Middle frontal gyrus (tissue), 1 donor: ENCODE results near the gene GATAD2B.
"Not testable (repeated sequence)": the region's sequence is repeated elsewhere in the genome, so short reads cannot be mapped to it uniquely, and the experiment has no call there.

Experiments
- DNase-seq: peaks from one replicate; pipeline ENCODE4 v3.0.0-alpha.2; 2015; ENCODE audit warnings: low spot score; ENCODE audit errors: extremely low spot score

GATAD2B gene

DNA sequence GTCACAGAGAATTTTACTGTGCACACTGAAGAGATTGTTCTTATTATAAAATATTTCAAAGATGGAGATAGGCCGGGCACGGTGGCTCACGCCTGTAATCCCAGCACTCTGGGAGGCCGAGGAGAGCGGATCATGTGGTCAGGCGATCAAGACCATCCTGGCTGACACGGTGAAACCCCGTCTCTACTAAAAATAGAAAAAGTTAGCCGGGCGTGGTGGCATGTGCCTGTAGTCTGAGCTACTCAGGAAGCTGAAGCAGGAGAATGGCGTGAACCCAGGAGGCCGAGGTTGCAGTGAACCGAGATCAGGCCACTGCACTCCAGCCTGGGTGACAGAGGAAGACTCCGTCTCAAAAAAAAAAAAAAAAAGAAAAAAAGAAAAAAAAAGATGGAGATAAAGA, 82.0 kb downstream of the GATAD2B start:
- DNase-seq, result not testable (repeated sequence)

DNA sequence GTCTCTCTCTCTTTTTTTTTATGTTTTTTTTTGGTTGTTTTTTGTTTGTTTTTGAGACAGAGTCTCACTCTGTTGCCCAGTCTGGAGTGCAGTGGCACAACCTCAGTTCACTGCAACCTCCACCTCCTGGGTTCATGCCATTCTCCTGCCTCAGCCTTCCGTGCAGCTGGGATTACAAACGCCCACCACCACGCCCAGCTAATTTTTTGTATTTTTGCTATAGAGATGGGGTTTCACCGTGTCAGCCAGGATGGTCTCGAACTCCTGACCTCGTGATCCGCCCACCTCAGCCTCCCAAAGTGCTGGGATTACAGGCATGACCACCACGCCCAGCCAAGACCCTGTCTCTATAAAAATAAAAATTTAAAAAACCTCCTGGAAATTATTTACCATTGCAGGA, 88.8 kb downstream of the GATAD2B start:
- DNase-seq, result not testable (repeated sequence)

DNA sequence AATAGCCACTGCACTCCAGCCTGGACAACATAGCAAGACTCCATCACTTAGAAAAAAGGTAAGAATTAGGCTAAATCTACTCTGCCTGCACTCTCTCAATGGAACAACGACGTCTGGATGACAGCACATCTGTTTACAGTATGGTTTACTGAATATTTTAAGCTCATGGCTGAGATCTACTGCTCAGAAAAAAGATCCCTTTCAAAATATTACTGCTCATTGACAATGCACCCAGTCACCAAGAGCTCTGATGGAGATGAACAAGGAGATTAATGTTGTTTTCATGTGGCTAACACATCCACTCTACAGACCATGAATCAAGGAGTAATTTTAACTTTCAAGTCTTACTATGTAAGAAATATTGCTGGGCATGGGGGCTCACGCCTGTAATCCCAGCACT, 89.6 kb downstream of the GATAD2B start:
- DNase-seq, result no peak

DNA sequence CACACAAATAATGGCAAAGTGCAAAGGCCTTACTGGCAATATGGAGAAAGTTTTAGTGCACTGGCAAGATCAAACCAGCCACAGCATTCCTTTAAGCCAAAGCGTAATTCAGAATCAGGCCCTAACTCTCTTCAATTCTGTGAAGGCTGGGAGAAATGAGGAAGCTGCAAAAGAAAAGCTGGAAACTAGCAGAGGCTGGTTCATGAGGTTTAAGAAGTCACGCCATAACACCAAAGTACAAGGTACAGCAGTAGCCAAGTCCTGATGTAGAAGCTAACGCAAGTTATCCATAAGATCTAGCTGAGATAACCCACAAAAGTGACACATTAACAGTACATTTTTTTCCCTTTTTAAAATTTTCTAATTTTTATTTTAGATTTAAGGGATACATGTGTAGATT, 90.5 kb downstream of the GATAD2B start:
- DNase-seq, result no peak

DNA sequence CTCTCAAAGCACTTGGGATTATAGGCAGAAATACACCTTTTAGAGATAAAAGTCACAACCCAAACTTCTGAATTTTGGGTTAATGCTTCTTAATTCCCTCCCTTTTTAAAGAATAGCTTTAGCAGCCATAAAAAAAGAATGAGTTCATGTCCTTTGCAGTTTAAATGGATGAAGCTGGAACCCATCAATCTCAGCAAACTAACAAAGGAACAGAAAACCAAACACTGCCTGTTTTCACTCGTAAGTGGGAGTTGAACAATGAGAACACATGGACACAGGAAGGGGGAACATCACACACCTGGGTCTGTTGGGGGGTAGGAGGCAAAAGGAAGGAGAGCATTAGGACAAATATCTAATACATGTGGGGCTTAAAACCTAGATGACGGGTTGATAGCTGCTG, 91.7 kb downstream of the GATAD2B start:
- no peak for DNase-seq

DNA sequence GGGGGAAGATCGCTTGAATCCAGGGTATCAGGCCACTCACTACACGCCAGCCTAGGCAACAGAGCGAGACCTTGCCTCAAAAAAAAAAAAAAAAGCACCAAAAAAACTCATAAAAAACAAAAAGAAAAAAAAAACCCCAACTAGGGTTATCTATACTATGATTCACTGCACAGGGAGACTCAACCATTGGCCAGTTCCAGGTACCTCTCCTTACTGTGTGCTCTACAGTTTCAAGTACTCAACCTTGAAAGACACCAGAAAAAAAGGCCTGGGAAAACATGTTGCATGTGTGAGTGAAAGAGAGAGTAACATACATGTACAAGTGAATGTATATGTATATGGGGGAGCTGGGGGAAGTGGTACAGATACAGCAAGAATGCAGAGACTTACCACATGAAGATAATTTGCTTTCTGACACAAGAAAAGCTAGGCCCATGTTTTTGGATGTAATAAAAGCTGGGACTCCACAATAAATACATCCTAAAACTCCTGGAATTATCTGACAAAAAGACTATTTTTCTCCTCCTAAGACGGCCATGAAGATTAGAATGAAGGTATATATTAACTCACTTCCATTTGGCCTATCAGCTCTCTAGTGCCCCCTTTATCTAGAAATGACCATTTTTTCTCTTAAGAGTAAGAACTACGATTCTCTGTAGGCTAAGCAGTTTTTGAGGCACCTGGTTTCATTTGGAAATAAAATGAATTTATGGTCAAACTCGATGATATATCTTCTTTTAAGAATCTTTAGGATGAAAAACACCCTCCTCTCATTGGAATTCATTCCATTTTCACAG, 95.4 kb downstream of the GATAD2B start:
- no peak for DNase-seq

DNA sequence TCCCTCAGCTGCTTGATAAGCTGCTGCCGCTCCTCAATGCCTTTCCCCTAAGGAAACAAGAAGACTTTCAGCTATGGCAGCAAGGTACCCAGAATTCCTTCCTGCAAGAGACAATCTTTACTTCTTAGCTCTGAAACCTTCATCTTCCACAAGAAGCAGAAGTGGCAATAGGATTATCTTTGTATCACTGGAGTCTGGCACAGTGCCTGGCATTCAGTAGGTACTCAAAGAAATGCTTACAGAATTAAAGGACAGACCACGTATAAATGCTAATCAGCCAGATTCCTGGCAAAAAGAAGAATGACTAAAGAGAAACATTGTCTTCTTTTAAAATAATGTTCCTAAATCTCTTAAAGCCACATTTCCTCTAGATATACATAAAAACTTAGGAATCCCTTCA, 103.9 kb downstream of the GATAD2B start:
- DNase-seq, result no peak

DNA sequence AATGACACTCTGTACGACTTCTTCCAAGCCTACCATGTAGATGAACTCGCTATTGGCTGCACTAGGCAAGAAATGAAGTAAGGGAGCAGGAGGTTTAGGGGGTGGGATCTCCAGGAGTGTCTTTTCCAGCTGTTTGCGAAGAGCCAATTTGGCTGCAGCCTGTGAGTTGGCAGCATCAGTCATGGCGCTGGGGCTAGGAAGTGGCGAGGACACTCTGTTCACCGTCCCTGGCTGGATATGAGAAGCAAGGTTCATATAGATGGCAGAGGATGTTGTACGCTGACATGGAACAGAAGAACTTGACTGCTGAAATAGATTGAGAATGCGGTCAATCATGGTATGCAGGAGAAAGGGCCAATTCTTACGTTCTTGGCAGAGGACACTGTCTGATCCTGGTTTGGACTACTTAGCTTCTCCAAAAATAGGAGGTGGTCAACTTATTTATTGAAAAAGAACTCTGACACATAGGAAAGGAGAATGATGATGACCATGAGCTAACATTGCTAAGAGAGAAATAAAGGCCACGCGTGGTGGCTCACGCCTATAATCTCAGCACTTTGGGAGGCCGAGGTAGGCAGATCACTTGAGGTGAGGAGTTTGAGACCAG, 106.4 kb downstream of the GATAD2B start:
- no peak for DNase-seq

DNA sequence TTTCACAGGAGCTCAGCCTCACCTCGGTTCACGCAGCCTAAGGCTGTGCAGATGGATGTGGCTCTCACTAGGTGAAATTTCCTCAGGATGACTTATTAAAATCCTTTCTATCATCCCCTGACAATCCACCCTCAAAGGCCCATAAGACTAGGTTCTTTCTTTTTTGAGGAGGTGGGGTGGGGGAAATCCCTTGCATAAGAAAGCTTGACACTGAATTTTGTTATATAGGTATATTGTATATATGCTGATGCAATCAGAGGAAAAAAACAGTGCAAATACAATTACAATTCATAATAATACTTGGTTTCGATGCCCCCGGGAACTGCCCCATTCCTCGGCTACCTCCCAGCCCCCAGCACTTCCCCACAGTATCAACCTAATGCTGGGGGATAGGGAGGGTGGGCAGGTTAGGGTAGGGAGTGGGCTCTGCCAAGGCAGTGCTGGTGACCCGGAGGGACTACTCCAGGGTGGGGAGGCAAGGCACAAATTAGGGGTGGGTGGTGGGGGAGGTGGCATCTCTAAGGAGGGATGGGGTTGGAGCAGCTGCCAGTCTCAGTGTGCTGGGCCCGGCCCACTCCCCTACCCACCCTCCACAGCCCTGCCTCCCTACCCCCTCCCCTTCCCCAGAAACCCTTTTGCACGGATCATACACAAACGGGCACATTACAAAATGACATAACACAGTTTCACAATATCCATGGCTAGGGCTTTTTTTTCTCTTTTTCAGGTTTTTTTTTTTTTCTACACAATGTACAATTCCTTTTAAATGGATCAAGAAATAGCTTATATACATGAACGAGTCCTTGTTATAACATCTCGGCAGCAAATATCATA, 116.7 kb downstream of the GATAD2B start:
- DNase-seq, result no peak

DNA sequence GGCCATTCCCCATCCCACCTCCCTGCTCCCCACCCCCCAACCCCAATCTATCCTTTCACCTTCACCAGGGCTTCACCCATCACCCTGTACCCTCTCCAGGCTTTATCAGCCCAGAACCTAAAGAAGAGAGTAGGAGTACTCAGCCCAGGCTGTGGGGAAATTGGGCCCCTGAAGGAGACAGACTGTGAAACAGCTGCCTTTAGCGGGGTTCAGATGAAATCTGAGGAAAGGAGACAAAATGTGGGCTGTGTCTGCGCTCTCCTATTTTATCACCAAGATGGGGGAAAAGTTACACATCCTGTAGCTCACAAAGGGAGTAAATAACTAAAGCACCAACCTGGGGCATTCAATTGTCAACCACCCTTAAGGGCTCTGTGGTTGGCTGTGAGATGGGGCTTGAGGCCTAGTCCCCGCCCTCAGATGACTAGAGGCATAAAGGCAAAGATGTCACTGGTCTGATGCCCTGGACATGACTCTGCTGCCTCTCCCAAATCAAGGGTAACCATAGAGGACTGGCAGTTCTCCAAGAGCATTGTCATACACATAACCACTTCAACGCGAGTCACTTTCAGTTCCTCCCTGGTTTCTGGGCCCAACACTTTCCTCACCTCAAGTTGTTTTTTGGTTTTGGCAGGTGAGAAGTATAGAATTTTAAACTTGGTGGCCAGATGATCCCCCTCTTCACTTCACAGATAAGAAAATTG, 117.6 kb downstream of the GATAD2B start:
- DNase-seq, result no peak

DNA sequence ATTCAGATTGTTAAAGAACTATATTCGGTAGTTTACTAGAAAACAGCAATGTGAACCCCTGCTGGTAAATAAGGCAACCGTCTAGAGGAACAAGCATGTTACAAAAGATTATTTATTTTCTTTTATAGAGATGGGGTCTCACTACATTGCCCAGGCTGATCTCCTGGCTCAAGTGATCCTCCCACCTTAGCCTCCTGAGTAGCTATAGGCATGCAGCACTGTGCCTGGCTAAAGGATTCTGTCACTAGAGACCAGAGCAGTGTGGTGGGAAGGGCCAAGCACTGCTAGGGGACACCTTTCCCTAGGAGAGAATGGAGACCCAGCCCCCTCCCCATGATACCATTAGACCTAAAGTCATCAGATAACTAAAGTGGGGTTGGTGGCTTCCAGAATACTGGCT, 118.7 kb downstream of the GATAD2B start:
- DNase-seq, result no peak

DNA sequence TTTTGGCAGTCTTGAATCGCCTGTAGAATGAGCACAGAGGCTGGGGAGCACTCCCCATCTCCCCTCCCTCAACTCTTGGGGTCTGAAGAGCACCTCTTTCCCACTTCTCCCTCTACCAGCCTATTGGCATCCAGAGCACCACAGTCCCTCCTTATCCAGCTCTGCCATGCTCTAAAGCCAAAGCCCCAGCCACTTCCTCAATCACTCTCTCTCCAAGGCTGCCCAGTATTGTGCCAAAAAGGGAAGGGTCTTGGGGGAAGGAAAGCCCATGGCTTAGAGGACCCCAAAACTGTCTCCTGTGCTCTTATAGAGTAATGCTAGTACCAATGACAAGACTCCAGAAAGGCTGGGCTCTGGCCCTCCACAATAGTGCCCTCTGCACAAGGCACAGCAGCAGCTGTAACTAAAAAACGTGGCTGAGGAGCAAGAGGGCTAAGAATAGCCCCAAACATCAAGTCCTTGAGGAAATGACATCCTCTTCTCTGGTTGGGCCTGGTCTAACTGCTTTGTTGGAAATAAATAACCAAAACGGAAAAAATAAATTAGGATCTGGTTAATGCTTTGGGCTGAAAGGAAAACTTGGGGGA, 119.2 kb downstream of the GATAD2B start:
- DNase-seq, result no peak

DNA sequence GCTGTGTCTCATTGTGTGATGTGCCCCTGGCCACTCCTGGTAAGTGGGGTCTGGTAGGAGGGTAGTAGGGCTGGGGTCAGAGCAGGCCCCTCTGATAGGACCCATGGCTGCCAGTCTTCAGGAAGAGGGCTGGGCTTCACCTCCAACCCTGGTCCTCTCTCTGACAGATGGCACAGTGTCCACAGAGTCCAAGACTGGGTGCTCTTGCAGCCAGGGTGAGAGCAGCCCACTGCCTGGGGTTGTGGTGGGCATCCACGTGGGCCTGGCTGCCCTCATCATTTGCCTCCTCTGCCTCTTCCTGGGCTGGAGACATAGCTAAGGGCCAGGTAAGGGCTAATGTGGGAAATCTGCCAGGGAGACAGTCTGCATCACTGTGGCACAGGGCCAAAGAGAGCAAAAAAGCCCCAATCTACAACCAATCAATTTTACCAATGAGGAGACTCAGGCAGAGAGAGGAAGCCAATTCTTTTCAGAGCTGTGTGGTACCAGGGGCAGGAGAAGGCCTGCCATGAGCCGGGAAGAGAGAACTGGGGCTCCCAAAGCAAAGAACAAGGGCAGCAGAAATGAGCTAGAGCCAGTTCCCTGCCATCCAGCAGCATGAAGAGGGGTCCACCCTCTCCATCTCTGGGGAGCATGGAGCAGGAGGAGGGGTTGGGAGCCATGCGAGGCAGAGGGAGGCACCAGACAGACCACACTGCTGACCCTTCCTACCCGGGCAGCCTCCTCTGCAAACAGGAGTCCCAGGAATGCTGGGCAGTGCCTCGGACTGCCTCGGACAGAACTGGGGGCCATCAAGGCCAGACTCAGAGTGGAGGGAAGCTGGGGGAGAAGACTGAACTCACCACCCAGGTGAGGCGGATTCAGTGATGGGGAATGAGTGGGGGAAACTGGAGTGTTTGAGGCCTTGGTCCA, 120.7 kb downstream of the GATAD2B start:
- no peak for DNase-seq

DNA sequence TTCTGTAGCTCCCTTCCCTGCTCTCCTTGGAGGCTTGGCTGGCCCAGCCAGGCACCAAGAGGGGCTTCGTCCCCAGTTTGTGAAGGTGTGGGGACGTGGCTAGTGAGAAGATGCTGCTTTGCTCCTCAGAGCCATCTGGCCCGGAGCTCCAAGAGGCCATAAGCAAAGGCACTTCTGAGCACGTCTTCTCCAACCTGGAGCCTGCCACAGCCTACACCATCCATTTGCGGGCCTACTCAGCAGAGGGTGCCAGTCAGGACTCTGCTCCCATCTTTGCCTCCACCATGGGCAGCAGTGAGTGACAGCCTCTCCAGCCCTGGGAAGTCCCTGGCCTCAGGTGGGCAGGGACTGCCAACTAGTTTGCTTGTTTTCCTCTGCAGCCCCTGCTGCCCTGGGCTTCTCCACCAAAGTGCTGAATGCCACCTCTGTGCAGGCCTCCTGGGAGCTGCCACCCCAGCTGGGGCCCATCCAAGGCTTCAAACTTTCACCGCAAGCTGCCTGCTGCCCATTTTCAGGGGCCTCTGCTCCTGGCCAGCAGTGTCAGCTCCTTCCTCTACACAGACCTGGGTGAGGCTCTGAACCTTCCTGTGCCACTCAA, 121.6 kb downstream of the GATAD2B start:
- DNase-seq, result no peak

DNA sequence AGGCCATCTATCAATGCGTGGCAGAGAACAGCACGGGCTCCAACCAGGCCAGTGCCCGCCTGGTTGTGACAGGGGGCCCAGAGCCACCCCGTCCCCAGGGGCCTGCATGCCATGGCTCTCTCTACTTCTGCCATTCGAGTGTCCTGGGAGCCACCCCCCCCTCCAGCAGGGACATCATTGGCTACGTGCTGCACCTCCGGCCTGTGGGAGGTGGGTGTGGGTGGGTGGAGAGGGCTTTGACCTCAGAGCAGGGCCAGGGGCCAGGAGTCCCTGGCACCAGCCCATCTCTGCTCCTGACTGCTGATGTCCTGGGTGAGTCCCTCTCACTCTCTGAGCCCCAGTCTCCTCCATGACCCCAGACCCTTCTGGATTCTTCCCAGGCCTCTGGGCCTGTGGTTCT, 122.3 kb downstream of the GATAD2B start:
- DNase-seq, result no peak

DNA sequence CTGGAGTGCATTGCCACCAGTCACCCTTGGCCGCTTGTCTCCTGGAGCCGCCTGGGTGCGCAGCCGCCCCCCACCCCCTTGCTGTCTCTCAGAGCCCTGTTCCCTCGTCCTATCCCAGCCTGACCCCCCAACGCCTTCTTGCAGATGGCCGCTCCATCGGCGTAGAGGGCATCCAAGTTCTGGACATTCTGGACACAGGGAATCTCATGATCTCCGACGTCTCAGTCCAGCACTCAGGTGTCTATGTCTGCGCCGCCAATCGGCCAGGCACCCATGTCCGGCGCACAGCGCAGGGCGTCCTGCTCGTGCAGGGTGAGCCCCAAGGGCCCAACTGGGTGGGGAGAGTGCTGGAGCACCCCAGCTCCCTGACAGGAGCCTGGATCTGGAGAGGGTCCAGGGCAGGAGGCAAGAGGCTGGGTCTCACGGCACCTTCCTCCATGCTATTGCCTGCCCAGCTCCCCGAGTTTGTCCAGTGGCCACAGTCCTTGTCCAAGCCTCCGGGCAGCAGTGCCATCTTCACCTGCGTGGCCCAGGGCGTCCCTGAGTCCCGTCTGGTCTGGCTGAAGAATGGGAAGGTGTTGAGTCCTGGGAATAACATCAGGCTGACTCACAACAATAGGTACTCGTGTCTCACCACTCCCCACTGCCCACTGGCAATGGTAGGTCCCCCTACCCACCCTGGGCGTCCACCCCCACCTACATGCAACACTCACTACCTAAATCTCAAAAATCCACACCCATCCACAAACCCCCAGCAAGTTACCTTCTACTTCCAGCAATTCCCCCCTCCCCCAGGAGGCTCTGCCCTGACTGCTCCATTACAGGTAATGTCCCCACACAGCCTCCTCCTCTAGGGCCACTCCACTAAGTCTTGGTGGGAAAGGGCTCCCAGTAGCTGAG, 123.0 kb downstream of the GATAD2B start:
- no peak for DNase-seq

DNA sequence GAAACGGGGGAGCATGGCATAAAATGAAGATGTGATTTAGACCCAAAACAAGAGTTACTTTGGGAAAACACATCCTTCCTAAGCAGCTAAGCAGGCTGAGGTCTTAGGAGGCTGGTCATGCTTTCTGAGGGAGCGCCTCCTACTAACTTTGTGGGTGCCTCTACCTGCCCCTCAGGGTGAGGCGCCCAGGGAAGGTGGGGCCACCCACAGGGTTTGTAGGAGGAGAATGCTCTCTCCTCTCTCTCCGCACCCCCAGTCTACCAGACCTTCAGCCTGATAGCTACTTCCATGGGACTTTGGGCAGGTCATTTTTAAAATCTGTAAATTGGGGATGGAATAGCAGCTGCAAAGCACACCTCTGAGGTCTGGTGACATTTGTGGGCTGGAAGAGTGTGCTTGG, 123.8 kb downstream of the GATAD2B start:
- no peak for DNase-seq

DNA sequence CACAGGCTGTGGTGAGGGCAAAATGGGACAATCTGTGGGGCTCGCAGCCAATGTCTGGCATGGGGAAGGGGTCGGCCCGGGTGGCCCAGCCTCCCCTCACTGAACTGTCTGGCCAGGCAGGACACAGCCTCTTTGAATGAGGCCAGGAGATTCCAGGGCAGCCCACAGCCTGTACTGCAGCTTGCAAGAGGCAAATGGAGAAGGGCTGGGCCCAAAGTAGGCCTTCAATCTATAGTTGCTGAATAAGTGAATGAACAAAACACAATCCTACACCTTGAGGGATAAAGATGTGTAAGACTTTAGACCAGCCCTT, 124.3 kb downstream of the GATAD2B start:
- no peak for DNase-seq
